GM18519 (cell line): ENCODE data around the gene AHI1.
"Not testable (repeated sequence)": the region's sequence is repeated elsewhere in the genome, so short reads cannot be mapped to it uniquely, and the experiment has no call there.

Experiments
- ATAC-seq: cut with Tn5 transposase; IDR thresholded peaks from one replicate; pipeline ENCODE4 v1.9.1; 2021; ENCODE audit warnings: mild to moderate bottlenecking, moderate library complexity; ENCODE audit not compliant: unreplicated experiment, low FRiP score

Gene AHI1

DNA sequence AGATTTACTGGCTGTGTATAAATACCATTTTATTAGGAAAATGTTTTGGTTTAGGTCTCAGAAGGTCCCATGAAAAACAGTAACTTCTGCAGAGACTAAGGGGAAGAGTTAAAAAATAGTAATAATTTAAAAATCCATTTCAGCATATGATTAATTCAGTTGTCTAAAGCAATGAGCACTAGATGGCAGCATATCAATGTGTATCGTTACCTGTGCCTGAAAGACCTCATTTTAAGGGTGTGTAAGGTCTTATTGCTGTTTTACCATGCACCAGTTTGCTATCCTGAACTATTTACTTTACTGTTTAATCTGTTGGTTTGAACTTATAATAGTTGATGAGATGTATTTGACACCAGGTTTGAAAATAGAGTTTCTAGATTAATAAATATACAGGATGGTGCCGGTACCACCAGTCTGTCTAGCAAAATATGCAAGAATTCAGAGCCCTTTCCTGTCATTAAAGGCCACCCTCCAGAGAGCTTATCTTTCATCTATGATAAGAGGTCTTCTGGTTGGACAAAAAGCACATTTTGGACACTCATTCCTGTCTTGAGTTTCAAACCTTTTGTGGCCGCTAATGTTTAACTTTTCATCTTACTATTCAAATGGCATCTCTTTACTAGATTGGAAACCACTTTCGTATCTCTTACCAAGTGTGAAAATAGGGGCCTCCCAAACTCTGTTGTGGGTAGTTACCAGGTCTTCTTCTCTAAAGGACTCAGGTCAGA, 8.9 kb upstream of the AHI1 start:
- ATAC-seq, result no peak

DNA sequence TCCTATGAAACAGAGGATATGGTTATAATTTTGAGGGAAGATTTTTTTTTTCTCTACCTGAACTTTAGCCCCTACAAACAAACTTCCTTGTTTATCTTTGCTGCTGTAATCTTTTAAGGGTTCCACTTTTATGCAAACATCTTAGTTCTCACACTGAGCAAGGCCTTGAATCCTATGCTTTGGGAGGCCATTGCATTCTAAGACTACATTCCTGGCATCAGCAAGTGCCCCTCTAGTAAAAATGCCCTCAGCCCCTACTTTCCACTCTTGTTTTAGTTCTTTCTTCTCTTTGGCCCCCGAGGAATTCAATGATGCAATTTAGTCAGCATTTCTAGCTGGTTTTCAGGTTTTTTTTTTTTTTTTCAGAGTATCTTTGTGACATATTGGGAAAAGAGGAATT, 8.1 kb upstream of the AHI1 start:
- ATAC-seq, result no peak

DNA sequence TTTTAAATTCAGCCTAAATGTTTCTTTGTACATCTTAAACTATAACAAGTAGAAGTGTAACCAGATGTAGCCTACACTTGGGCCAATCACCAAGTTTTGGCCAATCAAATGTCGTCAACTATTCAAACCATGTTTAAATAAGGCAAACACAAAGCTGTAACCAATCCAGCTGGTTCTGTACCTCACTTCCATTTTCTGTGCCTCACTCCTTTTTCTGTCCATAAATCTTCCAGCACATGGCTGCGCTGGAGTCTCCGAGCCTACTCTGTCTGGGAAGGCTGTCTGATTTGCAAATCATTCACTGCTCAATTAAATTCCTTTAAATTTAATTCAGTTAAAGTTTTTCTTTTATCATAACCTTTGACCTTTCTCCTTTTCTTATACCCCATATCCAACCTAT, 7.7 kb upstream of the AHI1 start:
- ATAC-seq, result no peak

DNA sequence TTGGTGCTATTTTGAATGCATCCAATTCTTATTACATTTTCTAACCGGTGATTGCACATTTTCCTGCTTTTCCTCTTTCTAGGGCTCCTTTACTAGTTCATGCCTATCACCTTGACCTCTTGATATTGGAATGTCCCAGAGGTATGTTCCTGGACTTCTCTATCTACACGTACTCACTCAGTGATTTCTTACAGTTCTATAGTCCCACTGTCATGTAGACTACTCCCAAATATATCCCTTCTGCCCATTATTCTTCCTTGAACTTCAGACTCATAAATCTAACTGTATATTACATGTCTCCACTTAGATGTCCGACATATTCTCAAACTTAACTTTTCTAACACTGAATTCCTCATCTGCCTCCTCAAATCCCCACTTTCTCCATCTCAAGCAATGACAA, 7.2 kb upstream of the AHI1 start:
- ATAC-seq, result no peak

DNA sequence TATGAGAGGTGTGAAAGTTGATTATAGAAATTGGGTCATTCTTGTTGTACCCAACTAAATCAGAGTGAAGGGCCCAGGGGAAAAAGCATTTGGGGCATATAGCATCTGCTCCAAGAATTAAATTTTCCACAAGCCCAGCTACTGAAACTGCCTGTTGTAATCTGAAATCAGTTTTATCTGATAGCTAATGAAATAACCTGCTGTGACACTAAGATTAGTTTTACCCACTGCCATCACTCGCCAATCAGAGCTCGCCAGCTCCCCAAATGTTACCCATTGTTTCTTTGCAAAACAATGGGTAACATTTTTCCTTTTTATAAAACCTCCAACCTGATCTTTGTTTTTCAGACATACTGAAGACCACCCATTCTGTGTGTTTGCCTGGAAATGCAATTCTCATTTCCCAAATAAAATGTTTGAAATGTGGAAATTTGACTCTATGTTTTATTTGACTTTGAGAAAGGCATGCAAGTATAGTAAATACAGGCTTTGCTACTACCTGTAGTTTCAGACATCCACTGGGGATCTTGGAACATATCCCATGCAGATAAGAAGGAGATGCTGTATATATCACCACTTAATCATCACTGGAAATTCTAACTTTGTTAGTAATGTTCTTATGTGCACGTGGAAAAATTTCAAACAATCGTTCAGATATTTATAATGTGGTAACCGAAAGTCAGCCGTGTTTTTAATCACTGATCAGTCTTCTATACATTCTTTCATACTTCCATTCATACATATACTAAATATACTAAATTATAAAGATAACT, 6.3 kb upstream of the AHI1 start:
- no peak for ATAC-seq

DNA sequence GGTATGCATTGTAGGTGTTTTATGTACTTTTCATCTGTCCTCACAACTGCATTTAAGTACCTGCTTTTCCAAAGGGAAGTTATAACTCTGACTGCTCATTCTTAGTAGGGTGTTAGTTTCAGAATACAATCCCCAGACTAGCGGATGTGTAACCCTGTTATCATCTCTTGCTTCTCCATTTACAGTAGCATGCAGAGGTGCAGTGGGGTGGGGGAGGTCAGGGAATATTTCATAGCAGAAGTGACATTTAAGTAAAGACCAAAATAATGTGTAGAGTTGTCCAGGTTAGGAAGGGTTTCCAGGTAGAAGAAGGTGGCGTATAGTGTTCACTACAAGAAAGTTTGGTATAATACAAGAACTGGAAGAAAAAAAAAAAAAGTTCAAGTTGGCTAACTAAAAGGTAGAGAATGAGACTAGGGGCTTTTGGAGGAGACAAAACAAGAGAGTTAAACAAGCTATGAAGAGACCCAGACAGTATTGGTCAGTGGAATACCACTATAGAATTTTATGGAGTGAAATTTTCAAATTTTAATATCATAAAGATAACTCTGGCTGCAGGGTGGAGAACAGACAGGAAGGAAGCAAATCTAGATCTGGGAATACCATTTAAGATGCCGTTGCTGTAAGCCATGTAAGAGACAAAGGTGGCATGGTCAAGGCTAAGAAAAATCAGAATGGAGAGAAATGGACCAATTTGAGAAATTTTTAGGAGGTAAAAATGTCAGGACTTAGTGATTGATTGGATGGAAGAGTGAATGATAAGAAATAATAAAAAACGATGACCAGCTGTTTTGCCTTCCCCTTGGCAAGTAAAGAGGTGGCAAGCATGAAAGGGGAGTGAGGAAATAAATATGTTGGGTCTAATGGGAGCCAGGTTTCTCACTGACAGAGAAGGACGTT, 2.2 kb upstream of the AHI1 start:
- ATAC-seq, result no peak

DNA sequence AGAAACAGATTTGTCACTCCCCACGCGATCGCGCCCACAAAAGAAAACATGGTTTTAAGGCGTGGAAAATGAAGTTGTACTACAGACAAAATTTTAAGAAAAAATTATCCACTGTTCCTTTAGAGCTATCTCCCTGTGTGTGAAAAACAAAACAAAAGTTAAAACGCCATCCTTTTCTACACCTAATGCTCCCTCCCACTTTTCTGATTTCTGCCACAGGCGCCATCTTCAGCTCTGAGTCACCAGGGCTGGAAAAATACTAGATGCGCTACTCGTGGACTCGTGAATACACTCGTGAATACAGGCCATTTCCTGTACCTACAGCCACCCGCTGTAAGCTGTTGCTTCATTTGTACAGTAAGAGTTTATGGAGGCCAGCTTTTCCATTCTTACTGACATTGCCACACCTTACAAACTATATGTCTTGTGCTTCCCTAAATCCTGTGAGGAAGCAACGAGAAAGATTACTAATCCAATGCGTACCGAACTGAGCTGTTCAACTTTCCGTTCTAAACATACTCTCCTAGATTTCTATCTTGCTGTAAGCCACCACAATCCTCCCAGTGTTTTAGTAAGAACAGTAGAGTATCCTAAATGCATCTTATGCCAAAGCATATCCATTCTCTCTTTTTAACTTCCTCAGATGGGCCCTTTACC, 773 bp upstream of the AHI1 start:
- ATAC-seq, result no peak

DNA sequence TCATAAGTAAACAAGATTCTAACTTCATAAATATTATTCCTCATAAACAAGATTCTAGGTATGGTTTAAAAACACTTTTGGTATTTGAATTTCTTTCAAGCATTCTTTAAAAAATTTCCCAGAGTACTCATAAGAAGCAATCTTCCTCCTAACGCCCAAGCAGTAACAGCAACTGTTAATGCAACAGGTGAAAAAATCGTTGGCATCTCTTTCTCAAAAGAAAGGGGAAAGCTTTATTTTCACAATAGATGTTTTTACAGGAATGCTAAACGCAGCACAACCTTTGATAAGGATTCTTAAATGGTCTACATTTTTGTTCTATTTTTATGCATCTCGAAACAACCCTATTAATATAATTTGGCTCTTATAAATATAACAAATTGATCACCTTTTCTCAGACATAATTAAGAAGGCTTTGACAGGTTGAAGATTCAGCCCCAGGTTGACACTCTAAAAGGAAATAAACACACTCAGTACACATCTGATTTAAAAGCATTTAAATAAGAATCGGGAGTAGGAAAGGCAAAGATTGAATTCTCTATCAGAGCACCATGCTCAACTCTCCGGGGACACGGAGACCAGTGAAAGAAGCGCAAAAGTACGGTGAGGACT, 634 bp downstream of the AHI1 start:
- ATAC-seq, result no peak

DNA sequence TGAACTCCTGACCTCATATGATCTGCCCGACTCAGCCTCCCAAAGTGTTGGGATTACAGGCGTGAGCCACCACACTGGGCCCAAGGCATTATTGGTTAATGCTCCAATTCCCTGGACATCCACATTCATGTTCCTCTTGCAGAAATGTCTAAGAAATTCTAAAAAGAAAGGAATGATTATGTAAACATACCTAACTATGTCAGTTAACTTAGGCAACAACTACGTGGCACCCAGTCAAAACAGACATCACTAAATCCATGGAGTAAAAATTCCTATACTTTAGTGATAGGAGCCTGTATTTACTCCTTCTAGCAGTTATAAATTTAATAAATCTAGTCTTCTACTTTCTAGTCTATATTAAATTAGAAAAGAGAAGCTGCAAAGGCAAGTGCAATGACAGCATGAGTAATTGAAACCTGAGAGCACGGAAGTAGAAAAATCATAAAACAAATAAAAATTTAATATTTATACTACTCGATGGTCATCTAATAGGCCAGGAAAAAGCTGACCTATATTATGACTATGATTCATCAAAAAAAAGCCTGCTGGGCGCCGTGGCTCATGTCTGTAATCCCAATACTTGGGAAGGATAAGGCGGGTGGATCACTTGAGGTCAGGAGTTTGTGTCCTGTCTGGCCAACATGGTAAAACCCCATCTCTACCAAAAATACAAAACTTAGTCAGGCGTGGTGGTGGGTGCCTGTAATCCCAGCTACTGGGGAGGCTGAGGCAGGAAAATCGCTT, 4.2 kb downstream of the AHI1 start:
- ATAC-seq, result no peak

DNA sequence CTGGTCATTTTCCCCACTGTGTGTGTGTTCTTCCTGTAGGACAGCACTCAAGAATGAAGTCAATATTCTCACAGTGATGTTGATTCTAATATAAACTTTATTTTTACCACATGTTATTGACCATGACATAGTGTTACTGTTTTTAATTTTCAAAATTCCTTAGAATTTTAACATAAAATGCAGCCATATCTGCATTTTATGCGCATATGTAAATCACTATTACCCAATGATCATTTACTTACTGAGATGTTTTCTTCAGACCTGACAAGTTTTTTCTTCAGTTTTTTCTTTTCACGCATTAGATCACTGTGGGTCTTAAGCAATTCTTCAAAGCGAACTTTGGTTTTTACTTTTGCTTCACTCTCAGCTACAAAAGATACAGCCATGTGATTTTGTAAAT, 7.2 kb downstream of the AHI1 start:
- no peak for ATAC-seq

DNA sequence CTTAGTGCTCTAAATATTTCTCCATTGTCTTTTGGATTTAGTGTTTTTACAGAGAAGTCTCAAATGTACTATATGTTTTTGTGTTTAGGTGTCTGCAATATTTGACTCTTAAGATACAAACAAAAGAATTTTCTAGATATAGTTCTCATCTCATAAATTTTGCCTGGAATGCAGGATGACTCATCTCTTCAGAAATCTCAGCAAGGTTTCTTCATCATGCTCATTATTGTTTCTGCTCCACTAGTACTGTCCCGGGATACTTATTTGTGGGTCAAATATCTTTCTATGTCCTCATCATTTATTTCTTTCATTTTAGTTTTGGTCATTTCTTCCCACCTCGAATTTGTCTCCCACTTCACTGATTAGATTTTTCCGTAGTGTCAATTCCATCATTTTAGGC, 9.5 kb downstream of the AHI1 start:
- ATAC-seq, result no peak

DNA sequence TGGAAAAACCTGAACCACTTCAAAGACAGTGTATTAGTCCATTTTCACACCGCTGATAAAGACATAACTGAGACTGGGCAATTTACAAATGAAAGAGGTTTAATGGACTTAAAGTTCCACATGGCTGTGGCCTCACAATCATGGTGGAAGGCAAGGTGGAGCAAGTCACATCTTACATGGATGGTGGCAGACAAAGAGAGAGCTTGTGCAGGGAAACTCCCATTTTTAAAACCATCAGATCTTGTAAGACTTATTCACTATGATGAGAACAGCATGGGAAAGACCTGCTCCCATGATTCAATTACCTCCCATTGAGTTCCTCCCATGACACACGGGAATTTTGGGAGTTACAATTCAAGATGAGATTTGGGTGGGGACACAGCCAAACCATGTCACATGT, 13.6 kb downstream of the AHI1 start:
- not testable (repeated sequence) for ATAC-seq

DNA sequence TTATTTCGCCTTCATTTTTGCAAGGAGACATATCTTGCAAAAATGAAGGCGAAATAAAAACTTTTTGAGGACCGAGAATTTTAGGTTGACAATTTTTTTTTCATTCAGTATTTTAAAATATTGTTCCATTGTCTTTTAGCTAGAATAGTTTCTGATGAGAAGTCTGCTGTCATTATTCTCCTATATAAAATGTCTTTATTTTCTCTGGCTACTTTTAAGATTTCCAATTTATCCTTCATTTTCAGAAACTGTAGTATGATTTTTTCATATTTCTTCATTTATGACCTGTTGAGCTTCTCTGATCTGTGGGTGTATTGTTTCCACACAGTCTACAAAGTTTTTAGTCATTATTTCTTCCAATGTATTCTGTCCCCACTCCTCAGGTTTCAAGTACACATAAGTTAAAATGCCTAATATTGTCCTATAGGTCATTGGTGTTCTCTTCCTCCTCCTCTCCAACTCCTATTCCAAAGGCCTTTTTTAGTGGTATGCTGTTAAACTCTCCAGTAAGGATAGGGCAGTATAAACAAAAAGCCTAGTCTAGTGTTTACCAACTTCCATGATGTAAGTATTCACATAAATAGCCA, 15.7 kb downstream of the AHI1 start:
- no peak for ATAC-seq

DNA sequence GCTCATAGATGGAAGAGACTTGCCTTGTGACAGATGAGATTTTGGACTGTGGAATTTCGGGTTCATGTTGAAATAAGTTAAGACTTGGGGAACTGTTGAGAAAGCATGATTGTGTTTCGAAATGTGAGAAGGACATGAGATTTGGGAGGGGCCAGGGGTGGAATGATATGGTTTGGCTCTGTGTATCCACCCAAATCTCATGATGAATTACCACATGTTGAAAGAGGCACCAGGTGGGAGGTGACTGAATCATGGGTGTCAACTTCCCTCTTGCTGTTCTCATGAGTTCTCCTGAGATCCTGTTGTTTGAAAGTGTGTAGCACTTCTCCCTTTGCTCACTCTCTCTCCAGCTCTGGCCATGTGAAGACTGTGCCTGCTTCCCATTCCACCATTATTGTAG, 17.9 kb downstream of the AHI1 start:
- ATAC-seq, result no peak

DNA sequence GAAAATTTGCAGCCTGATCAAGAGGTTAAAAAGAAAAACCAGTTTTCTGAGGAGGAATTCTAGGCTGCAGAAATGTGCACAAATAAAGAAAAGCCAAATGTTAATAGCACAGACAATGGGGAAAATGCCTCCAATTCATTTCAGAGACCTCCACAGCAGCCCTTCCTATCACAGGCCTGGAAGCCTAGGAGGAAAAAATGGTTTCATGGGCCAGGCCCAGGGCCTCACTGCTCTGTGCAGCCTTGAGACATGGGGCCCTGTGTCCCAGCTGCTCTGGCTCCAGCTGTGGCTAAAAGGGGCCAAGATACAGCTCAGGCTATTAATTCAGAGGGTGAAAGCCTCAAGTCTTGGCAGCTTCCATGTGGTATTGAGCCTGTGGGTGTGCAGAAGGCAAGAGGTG, 18.9 kb downstream of the AHI1 start:
- no peak for ATAC-seq

DNA sequence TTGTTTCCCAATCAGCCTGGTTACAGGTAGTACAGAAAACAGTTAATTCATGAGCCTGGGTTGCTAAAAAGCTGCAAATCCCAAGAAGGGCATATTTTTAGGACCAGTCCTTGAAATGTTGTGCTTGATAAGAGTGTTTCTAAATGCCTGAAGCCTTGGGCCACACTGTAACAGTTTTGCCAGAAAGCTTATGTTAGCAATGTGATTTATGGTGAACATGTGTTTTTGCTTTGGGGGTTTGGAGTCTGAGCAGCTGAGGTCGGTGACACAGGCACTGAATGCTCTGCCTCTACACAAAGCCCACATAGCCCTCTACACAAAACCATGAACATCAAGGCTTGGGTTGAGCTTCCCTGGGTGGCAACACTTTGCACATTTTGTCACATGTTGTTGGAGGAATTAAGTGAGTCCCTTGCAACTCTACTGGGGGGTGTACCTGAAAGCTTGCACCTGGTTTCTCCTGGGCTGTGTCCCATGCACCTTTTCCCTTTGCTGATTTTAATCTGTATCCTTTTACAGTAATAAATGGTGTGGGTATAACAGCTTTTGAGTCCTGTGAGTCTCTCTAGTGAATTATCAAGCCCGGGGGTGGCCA, 22.2 kb downstream of the AHI1 start:
- ATAC-seq, result no peak

DNA sequence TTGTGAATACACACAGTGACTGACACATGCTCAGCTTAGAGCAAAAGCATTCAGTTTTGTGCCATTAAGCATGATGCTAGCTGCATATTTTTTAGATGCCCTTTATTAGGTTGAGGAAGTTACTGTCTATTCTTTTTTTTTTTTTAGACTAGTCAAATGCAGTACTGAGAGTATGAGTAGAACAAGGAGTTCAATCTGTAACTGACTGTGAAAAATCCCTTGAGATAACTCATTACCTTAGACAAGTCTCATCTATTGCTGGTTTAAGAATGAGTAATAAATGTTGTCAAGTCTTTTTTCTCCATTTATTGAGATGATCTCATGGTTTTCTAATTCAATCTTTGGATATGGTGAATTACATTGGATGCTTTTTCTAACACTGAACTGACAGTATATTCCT, 23.2 kb downstream of the AHI1 start:
- no peak for ATAC-seq

DNA sequence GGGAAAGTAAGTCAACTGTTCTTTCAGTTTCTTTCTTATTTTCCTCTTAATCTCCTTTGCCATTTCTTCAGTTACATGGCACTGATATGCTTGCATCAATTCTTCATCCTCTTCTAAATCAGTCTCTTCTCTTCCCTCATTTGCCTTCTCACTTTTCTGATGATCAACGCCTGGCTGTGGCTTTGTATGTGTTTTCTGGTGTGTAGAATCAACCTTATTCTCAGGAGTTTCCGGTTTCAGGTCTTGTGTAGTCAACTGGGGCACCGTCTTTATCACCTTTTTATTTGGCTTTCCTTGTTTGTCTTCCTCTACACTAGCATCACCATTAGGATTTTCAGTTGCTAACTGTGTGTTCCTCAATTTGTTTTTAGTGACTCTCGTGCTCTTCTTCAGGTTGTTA, 31.6 kb downstream of the AHI1 start:
- peak; percentile 30 for ATAC-seq

DNA sequence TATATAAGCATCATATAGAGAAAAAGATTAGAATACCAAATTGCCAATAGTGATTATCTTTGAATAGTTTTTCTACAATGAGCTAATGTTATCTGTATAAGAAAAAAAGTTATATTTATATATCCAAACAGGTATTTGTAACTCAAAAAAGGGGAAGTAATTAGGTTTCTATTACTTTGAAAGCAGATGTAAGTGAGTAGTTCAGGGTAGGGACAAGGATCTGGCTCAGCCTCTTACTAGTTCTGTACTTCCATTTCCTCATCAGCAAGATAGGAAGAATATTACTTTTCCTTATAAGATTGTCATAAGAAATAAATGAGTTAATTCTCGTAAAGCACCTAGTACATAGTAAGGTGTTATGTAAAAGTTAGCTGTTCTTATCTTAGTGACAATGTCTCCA, 32.2 kb downstream of the AHI1 start:
- peak; percentile 86 for ATAC-seq
